A673 (cell line): Measurements from ENCODE around the gene KLHL11.

Source experiments
- CTCF ChIP-seq: fragments of 300-800, 200-600 bp; sonication (generic); conservative IDR thresholded peaks from 2 replicates; pipeline ENCODE4 v1.5.1; 2017; ENCODE audit warnings: low read depth, mild to moderate bottlenecking, antibody characterized with exemption, low read length, moderate library complexity, mixed read lengths
- EZH2 ChIP-seq: fragments of 200-600 bp; sonication (generic); IDR thresholded peaks from 2 replicates; pipeline ENCODE4 v1.6.1; 2017; ENCODE audit warnings: borderline replicate concordance, low read depth, mild to moderate bottlenecking, mixed read lengths, antibody characterized with exemption, low read length; ENCODE audit not compliant: poor library complexity, severe bottlenecking

- TF ChIP-seq CTCF (no peak), EZH2 (no peak)
These were observed 20.3 kb downstream of the KLHL11 start for GRCh38 chr17:41844971-41845370.
